Neural cell (in vitro differentiated cells): ENCODE measurements around the gene GMEB2.

ENCODE experiments used
- EP300 ChIP-seq: fragments of 450-650 bp; conservative IDR thresholded peaks from 2 replicates; pipeline ENCODE4 v1.6.1; 2014; ENCODE audit warnings: antibody characterized with exemption, mild to moderate bottlenecking, moderate library complexity; ENCODE audit not compliant: poor library complexity, severe bottlenecking
- EZH2 ChIP-seq: fragments of 200-600, 300-800 bp; shearing (Covaris generic), sonication (generic); IDR thresholded peaks from 2 replicates; pipeline ENCODE4 v1.6.1; 2014; ENCODE audit warnings: antibody characterized with exemption, low read length, borderline replicate concordance, mild to moderate bottlenecking; ENCODE audit not compliant: insufficient read depth, poor library complexity, severe bottlenecking
- MXI1 ChIP-seq: fragments of 450-650 bp; conservative IDR thresholded peaks from 2 replicates; pipeline ENCODE4 v1.6.1; 2014; ENCODE audit warnings: antibody characterized with exemption, mild to moderate bottlenecking; ENCODE audit not compliant: poor library complexity, severe bottlenecking
- POLR2AphosphoS5 ChIP-seq: IDR thresholded peaks from 2 replicates; pipeline ENCODE4 v1.6.1; 2012
- RAD21 ChIP-seq: fragments of 450-650 bp; conservative IDR thresholded peaks from 2 replicates; pipeline ENCODE4 v1.6.1; 2014; ENCODE audit warnings: antibody characterized with exemption, mild to moderate bottlenecking, moderate library complexity
- SMC3 ChIP-seq: fragments of 450-650 bp; conservative IDR thresholded peaks from 2 replicates; pipeline ENCODE4 v1.6.1; 2014; ENCODE audit warnings: antibody characterized with exemption, mild to moderate bottlenecking, moderate library complexity; ENCODE audit not compliant: poor library complexity
- TAF1 ChIP-seq: IDR thresholded peaks from 2 replicates; pipeline ENCODE4 v1.6.1; 2012; ENCODE audit warnings: low read depth
- TF ChIP-seq, protein P1 (sequence below): fragments of 450-650 bp; IDR thresholded peaks from 2 replicates; pipeline ENCODE4 v1.5.1; 2014; ENCODE audit warnings: antibody characterized with exemption, mild to moderate bottlenecking, moderate library complexity; ENCODE audit not compliant: poor library complexity, severe bottlenecking
- TF ChIP-seq, protein P2 (sequence below): IDR thresholded peaks from 2 replicates; pipeline ENCODE4 v1.6.1; 2012; ENCODE audit warnings: borderline replicate concordance

DNA sequence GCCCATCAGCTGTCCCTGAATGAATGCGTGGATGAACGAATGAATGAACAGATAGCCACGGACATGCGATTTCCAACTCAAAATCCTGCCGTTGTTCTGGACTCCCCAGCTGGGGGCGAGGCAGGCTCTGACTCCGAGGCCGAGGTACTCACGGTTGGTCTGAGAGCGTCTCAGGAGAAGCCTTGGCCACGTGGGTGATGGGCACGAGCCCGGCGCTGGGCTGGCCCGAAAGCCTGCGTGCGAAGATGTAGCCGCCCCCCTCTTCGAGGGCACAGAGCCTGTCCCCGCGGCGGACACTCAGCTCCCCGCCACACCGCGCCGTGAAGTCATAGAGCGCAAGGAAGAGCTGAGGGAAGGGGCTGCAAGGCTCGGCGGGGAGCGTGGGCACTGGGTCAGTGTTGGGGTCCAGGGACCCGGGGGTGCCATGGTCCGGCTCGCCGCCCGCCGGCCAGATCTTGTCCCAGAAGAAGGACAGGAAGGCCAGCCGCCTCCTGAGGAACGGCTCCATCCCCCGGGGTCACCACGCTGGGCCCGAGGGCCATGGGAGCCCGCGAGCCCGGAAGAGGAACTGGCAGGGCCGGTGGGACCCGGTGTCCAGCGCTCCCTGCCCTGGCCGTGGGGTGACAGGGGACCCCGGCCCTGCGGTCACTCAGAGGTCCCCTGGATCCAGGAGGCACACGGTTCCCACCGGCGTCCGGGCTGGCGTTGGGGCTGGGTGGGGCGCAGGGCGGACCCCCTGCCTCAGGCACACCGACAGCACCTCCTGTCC is 79.8 kb downstream of the GMEB2 start:
- TF ChIP-seq POLR2AphosphoS5 (no peak), EP300 (no peak), TAF1 (no peak), MXI1 (no peak), EZH2 (no peak), RAD21 (no peak), SMC3 (no peak)
- TF ChIP-seq, protein P1, sequence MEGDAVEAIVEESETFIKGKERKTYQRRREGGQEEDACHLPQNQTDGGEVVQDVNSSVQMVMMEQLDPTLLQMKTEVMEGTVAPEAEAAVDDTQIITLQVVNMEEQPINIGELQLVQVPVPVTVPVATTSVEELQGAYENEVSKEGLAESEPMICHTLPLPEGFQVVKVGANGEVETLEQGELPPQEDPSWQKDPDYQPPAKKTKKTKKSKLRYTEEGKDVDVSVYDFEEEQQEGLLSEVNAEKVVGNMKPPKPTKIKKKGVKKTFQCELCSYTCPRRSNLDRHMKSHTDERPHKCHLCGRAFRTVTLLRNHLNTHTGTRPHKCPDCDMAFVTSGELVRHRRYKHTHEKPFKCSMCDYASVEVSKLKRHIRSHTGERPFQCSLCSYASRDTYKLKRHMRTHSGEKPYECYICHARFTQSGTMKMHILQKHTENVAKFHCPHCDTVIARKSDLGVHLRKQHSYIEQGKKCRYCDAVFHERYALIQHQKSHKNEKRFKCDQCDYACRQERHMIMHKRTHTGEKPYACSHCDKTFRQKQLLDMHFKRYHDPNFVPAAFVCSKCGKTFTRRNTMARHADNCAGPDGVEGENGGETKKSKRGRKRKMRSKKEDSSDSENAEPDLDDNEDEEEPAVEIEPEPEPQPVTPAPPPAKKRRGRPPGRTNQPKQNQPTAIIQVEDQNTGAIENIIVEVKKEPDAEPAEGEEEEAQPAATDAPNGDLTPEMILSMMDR = no peak
- TF ChIP-seq, protein P2, sequence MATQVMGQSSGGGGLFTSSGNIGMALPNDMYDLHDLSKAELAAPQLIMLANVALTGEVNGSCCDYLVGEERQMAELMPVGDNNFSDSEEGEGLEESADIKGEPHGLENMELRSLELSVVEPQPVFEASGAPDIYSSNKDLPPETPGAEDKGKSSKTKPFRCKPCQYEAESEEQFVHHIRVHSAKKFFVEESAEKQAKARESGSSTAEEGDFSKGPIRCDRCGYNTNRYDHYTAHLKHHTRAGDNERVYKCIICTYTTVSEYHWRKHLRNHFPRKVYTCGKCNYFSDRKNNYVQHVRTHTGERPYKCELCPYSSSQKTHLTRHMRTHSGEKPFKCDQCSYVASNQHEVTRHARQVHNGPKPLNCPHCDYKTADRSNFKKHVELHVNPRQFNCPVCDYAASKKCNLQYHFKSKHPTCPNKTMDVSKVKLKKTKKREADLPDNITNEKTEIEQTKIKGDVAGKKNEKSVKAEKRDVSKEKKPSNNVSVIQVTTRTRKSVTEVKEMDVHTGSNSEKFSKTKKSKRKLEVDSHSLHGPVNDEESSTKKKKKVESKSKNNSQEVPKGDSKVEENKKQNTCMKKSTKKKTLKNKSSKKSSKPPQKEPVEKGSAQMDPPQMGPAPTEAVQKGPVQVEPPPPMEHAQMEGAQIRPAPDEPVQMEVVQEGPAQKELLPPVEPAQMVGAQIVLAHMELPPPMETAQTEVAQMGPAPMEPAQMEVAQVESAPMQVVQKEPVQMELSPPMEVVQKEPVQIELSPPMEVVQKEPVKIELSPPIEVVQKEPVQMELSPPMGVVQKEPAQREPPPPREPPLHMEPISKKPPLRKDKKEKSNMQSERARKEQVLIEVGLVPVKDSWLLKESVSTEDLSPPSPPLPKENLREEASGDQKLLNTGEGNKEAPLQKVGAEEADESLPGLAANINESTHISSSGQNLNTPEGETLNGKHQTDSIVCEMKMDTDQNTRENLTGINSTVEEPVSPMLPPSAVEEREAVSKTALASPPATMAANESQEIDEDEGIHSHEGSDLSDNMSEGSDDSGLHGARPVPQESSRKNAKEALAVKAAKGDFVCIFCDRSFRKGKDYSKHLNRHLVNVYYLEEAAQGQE = no peak
